Medulla oblongata (tissue), 1 donor: ENCODE data around the gene DPP6.
"Not testable (repeated sequence)": the region's sequence is repeated elsewhere in the genome, so short reads cannot be mapped to it uniquely, and the experiment has no call there.

Experiments used
- DNase-seq: peaks from one replicate; pipeline ENCODE4 v3.0.0-alpha.2; 2015; ENCODE audit errors: extremely low spot score

The DPP6 gene

GRCh38 chr7:154927624-154928125 lies 875.5 kb downstream of the DPP6 start:
- peak; percentile 95 for DNase-seq

GRCh38 chr7:154928136-154929005 lies 876.2 kb downstream of the DPP6 start:
- peak; percentile 96 for DNase-seq

- DNase-seq, result no peak
Measured at GRCh38 chr7:154929006-154929726, 877.0 kb downstream of the DPP6 start.

GRCh38 chr7:154931906-154932305 lies 879.7 kb downstream of the DPP6 start:
- no peak for DNase-seq

- not testable (repeated sequence) for DNase-seq
Measured at GRCh38 chr7:154934353-154934952, 882.3 kb downstream of the DPP6 start.

- no peak for DNase-seq
Measured at GRCh38 chr7:154937837-154938236, 885.6 kb downstream of the DPP6 start.

GRCh38 chr7:154942691-154943090 lies 890.5 kb downstream of the DPP6 start:
- no peak for DNase-seq
